GM18861 (cell line): ENCODE data around the gene LIPC.

Experiments used
- ATAC-seq: cut with Tn5 transposase; IDR thresholded peaks from one replicate; pipeline ENCODE4 v1.9.1; 2021; ENCODE audit not compliant: unreplicated experiment

The LIPC gene

GRCh38 chr15:58490888-58491473 lies 59.2 kb downstream of the LIPC start:
- no peak for ATAC-seq

- ATAC-seq = no peak
Measured at GRCh38 chr15:58491499-58492202, 59.9 kb downstream of the LIPC start.

- no peak for ATAC-seq
Measured at GRCh38 chr15:58492661-58493397, 61.0 kb downstream of the LIPC start.

GRCh38 chr15:58494567-58494966 lies 62.8 kb downstream of the LIPC start:
- ATAC-seq = no peak

GRCh38 chr15:58495891-58496408 lies 64.2 kb downstream of the LIPC start:
- ATAC-seq = no peak

GRCh38 chr15:58497046-58497785 lies 65.4 kb downstream of the LIPC start:
- ATAC-seq = no peak

- no peak for ATAC-seq
Measured at GRCh38 chr15:58498821-58499580, 67.2 kb downstream of the LIPC start.

- no peak for ATAC-seq
Measured at GRCh38 chr15:58501006-58501405, 69.2 kb downstream of the LIPC start.

- ATAC-seq = no peak
Measured at GRCh38 chr15:58501636-58502188, 69.9 kb downstream of the LIPC start.

- no peak for ATAC-seq
Measured at GRCh38 chr15:58503139-58504027, 71.6 kb downstream of the LIPC start.

- ATAC-seq = no peak
Measured at GRCh38 chr15:58504674-58505234, 73.0 kb downstream of the LIPC start.

- ATAC-seq = no peak
Measured at GRCh38 chr15:58505581-58505980, 73.8 kb downstream of the LIPC start.

- no peak for ATAC-seq
Measured at GRCh38 chr15:58506064-58506490, 74.3 kb downstream of the LIPC start.

GRCh38 chr15:58506783-58507668 lies 75.2 kb downstream of the LIPC start:
- no peak for ATAC-seq

GRCh38 chr15:58509556-58509955 lies 77.8 kb downstream of the LIPC start:
- ATAC-seq = no peak

GRCh38 chr15:58510715-58511598 lies 79.2 kb downstream of the LIPC start:
- no peak for ATAC-seq

GRCh38 chr15:58511599-58511987 lies 79.8 kb downstream of the LIPC start:
- ATAC-seq = no peak
